AG09319 (cell line): Measurements from ENCODE around the gene PREX1.

Experiments
- DNase-seq: peaks from one replicate; pipeline ENCODE4 v3.0.0-alpha.2; 2010; ENCODE audit warnings: low read depth; ENCODE audit errors: extremely low read depth
- CTCF ChIP-seq: IDR thresholded peaks from 2 replicates; pipeline ENCODE4 v1.5.1; 2011; ENCODE audit warnings: low read depth, mild to moderate bottlenecking, inconsistent platforms, low read length, moderate library complexity

Gene PREX1

GRCh38 chr20:48681201-48681872 lies 146.5 kb downstream of the PREX1 start:
- no peak for DNase-seq
- TF ChIP-seq CTCF: no peak

- DNase-seq: no peak
- no peak for TF ChIP-seq CTCF
These were observed 147.1 kb downstream of the PREX1 start for GRCh38 chr20:48680650-48681049.

GRCh38 chr20:48679599-48679998 lies 148.2 kb downstream of the PREX1 start:
- TF ChIP-seq CTCF: no peak
- no peak for DNase-seq

GRCh38 chr20:48679011-48679410 lies 148.8 kb downstream of the PREX1 start:
- no peak for DNase-seq
- TF ChIP-seq CTCF: no peak

GRCh38 chr20:48678421-48678820 lies 149.4 kb downstream of the PREX1 start:
- no peak for DNase-seq
- TF ChIP-seq CTCF: no peak

- TF ChIP-seq CTCF: no peak
- no peak for DNase-seq
These were observed 150.9 kb downstream of the PREX1 start for GRCh38 chr20:48676795-48677460.

- TF ChIP-seq CTCF: no peak
- DNase-seq: no peak
These were observed 151.7 kb downstream of the PREX1 start for GRCh38 chr20:48676125-48676524.
